ENCODE data around the gene REV3L.

GRCh38 chr6:111342913-111343312 is 140.1 kb downstream of the REV3L start:
- TF ChIP-seq, protein P1, sequence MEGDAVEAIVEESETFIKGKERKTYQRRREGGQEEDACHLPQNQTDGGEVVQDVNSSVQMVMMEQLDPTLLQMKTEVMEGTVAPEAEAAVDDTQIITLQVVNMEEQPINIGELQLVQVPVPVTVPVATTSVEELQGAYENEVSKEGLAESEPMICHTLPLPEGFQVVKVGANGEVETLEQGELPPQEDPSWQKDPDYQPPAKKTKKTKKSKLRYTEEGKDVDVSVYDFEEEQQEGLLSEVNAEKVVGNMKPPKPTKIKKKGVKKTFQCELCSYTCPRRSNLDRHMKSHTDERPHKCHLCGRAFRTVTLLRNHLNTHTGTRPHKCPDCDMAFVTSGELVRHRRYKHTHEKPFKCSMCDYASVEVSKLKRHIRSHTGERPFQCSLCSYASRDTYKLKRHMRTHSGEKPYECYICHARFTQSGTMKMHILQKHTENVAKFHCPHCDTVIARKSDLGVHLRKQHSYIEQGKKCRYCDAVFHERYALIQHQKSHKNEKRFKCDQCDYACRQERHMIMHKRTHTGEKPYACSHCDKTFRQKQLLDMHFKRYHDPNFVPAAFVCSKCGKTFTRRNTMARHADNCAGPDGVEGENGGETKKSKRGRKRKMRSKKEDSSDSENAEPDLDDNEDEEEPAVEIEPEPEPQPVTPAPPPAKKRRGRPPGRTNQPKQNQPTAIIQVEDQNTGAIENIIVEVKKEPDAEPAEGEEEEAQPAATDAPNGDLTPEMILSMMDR (IDR thresholded peaks at IDR 0.05), result no peak
- no peak for TF ChIP-seq EZH2phosphoT487 (IDR thresholded peaks at IDR 0.05; ENCODE audit: borderline replicate concordance, low read depth)
- TF ChIP-seq GABPA (IDR thresholded peaks at IDR 0.05; ENCODE audit: low read depth), result no peak
- no peak for TF ChIP-seq MAX (IDR thresholded peaks at IDR 0.05; ENCODE audit: low read depth)
- no peak for TF ChIP-seq CHD2 (IDR thresholded peaks at IDR 0.05; ENCODE audit: low read length, partially characterized antibody)
